Skeletal muscle cell (primary cell): ENCODE measurements around the gene PIM2.
A peak's percentile ranks its signal among the peaks of the same experiment; 100 is the strongest.

ENCODE experiments used
- DNase-seq: peaks from one replicate; pipeline ENCODE4 v3.0.0-alpha.2; 2010; ENCODE audit warnings: low read depth
- H3K4me3 ChIP-seq: 2 replicates; pipeline ENCODE4 v1.5.1; 2011; ENCODE audit warnings: low read depth, mild to moderate bottlenecking, control low read depth, low read length, moderate library complexity

PIM2 gene

DNA sequence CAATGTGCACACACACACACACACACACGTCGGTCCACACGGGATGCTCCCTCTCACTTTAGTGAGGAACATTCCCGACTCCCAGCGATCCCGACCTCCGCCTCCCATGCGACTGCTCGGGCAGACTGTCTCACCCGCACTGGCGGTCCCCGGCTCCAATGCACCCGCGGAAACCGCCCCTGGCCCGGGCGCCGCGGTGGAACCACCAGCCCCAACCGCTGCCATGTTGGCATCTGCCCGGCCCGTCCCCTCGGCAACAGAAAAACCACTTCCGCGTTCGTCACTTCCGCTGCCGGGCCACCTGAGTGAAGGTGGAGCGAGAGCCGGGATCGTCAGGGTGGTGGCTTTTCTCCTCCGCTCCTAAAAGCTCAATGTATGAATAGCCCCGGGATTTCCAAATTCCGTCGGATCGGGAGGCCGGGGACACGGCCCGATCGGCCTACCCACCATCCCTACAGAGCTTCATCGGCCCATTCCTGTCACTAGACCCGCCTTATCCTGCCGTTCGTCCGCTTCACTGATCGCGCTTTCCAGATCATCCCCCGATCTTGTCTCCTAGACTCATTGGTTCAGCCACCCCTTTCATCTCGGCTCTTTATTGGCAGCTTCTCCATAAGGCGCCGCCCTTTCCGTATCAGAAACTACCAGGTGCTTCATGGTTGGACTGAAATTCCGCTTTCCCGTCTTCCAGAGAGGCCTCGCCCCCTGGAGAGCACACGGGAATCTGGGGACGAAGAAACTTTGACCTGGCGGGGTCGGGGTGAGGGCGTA is 7.2 kb downstream of the PIM2 start, which contains the start of gene SLC35A2:
Gene SLC35A2 (minus strand): TSS at position 235 of the 771 bp plus-strand sequence. CDS start 10 bp downstream, at position 225.
- no peak for DNase-seq
- peak within 1 kb of the TSS; percentile 76 for H3K4me3 ChIP-seq

DNA sequence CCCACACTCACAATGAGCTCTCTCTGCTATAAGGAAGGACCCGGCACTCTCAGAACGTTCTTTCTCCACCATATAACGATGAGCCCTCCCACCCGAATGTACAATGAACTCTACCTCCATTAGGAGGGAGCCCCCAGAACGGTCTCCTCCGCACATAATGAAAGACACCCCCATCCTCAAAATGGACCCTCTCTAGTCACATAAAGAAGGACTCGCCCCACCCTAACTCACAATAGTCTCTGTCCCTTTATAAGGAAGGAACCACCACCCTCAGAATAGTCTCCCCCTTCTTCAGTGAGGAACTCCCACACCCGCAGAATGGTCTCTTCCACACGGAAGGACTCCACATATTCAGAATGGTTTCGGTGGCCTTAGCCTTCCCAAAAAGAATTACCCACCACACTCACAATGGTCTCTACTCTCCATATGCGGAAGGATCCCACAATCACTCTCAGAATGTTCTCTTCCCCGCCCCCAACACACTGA is 7.9 kb downstream of the PIM2 start:
- H3K4me3 ChIP-seq = peak overlapping the region; percentile 76
- no peak for DNase-seq

DNA sequence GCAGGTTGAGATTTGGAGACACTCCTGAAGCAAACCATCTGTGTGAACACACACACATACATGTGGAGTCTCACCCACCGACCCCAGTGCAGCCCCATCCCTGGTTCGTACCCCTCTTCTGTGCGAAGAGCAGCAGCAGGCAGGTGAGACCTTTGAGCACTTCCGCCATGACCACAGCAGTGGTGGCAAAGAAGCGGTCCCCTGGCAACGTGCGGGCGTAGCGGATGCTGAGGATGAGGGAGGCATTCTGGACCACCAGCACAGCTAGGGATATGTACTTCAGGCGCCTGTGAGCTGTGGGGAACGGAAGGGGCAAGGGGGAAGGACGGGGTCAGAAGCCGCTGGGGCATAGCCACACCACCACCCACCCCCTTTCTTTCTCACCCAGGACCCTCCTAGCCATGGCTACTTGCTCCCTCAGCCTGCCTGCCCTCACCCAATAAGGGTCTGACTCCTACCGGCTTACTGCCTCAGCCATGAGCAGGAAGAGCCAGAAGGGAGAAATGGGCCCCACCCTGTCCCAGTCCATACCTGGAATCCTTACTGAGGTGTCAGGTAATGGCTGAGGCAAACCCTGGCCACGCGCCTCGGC is 9.0 kb downstream of the PIM2 start:
- no peak for DNase-seq
- H3K4me3 ChIP-seq = peak overlapping the region; percentile 76

DNA sequence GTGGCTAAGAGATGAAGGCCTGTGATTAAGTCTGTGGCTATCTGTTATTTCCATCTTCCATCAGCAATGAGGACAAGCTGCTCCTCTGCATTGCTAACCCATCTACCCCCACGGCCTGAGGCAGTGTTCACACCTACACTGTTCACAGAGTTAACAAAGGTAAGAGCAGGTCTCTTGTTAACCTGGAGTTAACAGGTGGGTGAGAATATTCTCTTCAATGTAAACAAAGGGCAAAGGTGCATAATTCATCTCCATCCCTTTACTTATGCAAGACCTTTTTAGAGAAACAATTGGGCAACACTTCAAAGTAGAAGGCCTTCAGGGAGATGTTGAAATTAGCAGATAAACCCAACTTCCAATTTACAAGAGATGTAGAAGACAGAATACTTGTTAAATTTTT is 10.2 kb downstream of the PIM2 start:
- DNase-seq = no peak
- no peak overlapping the region for H3K4me3 ChIP-seq

DNA sequence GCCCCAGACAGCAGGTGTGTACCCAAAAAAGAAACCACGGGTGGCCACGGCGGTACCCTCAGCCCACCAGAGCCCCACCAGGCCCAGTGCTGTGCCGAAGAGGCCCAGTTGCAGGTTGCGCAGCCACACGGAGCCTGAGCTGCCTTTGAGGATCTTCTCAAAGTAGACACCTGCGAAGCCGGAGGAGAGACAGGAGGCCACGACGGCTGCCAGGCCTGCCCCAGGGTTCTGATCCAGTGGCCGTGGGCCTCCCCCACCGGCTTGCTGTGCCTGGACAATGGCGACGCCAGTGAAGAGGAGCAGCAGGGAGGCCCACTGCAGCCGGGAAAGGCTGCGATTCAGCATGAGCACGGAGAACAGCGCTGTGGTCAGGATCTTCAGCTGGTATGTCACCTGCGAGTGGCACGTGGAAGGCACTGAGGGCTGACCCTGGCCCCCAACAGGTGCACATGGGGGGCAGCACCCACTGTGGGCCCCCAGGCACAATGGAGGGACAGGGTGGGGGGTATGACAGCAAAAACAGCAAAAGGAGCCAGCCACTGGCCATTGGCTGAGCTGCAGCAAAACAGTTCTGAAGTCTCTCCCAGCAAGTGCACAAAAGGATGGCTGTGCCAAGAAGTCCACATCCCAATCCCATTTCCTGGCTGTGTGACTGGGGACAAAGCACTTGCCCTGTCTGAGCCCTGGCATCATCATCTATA is 13.6 kb downstream of the PIM2 start:
- no peak for DNase-seq
- H3K4me3 ChIP-seq = no peak overlapping the region

DNA sequence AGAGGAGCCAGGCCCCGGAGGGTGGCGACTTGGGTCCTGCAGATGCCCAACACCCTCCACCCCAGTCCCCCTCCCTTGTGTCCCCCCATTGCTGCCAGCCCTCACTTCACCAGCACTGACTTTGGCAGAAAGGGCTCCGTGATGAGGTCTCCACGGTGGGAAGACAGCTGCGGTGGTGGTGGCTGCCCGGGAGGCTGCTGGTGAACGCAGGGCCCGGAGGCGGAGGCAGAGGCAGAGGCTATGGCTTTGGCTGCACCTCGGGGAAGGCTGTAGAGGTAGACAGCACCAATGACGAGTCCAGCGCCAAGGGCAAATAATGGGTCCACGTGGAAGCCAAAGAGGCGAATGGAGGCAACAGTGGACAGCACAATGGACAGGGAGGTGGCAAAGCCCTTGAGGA is 14.2 kb downstream of the PIM2 start:
- DNase-seq = no peak
- H3K4me3 ChIP-seq = no peak overlapping the region

DNA sequence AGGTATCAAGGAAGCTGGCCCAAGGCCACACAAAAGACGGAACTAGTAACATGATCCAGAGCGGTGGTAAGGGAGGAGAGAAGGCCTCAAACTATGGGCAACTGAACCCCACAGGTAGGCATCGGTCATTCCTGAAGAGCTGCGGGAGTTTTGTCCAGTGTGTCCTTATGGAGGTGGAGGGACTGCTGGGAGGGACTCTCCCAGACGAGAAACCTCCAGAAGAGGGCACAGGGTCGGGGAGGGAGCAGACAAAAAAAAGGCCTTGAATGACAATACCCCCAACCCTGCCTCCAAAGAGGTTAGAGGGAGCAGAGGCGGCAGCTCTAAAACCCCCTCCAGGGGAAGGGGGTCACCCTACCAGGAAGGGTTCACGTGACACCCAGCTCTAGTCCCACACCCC is 14.6 kb downstream of the PIM2 start:
- no peak overlapping the region for H3K4me3 ChIP-seq
- no peak for DNase-seq

DNA sequence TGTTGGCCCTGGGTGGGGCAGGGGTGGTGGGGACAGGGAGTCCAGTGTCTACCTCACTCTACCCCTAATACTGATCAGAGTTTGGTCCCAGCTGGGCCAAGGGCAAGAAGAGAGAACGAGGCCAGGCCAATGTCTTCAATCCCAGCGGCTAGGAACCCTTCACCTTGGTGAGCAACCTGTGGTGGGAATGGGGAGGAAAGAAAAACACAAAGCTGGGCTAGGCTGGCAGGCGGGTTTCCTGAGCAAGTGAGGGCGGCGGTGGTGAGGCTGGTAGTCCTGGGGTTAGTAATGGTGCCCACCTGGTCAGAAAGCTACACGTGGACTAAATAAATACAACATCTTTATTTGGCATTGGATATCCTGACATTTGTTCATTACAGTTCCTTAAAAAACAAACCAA is 15.5 kb downstream of the PIM2 start:
- H3K4me3 ChIP-seq = no peak overlapping the region
- DNase-seq = no peak

DNA sequence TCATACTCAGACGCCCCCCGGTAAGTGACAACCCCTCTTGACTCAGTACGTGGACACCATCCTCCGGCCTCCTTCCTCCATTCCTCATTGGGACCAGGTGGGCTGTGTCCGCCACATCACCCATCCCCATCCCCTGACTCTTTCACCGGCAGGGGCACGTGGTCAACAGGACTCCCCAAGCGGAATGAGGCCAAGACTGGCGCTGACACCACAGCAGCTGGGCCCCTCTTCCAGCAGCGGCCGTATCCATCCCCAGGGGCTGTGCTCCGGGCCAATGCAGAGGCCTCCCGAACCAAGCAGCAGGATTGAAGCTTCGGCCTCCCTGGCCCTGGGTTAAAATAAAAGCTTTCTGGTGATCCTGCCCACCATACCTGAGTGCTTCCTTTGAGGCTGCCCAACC is 16.0 kb downstream of the PIM2 start:
- no peak overlapping the region for H3K4me3 ChIP-seq
- DNase-seq = no peak

DNA sequence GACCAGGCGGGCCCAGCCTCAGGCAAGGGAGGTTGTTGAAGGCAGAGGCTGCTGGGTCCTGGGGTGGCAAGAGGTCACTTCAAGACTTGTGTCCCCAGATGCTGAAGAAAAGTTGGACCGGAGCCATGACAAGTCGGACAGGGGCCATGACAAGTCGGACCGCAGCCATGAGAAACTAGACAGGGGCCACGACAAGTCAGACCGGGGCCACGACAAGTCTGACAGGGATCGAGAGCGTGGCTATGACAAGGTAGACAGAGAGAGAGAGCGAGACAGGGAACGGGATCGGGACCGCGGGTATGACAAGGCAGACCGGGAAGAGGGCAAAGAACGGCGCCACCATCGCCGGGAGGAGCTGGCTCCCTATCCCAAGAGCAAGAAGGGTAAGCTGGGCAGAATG is 16.7 kb downstream of the PIM2 start:
- no peak overlapping the region for H3K4me3 ChIP-seq
- no peak for DNase-seq

DNA sequence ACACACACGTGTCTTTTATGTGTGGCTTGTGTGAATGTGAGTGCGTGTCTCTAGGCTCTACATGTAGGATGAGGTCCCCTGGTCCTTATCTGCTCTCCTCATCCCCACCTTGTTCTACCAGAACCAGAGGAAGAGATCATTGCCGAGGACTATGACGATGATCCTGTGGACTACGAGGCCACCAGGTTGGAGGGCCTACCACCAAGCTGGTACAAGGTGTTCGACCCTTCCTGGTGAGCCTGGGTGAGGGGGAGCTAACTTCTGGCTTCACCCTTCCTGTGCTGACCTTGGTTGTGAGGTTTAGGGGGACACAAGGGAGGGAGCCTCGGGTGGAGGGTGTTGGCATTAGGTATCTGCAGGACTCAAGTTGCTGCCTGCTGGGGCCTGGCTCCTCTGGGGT is 17.8 kb downstream of the PIM2 start:
- no peak for DNase-seq
- H3K4me3 ChIP-seq = no peak overlapping the region

DNA sequence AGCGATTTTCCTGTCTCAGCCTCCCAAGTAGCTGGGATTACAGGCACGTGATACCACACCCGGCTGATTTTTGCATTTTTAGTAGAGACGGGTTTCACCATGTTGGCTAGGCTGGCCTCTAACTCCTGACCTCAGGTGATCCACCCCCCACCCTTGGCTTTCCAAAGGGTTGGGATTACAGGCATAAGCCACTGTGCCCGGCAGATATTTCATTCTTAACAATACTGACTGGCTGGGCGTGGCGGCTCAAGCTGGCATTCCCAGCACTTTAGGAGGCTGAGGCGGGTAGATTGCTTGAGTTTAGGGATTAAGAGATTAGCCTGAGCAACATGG is 19.8 kb downstream of the PIM2 start:
- DNase-seq = no peak
- H3K4me3 ChIP-seq = no peak overlapping the region

DNA sequence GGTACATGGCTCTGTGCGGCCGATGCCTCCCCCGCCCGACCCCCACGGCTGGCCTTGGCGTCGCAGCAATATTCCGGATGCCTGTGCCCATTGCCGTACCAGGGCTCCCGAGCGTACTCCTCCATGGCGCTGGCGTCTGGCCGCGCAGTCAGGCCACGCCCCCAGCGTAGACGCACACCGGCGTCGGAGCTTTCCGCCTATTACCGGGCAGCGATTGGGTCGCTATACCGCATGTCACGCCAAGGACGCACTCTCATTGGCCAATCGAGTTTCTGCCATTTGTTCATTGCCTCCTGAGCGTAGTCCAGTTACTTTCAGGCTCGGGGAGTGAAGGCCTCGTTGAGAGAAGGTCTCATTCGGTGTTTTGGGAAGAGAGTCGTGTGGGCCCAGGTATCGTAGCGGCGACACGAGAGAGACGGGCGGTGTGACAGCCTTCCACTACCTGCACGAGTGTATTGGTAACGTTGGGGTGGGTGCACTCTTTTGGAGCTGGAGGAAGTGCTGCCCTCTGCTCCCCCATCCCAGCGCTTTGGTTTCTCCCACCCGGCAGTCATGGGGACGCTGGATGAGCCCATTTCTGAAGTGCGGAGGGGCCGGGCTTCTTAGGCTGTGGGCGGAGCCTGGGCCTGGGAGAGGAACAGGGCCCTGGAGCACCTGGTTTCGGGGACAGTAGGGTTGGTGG is 21.1 kb downstream of the PIM2 start, which contains the start of the genes PQBP1 and TIMM17B:
Gene PQBP1 (plus strand): TSS at position 306 of the 682 bp plus-strand sequence. CDS start 580 bp downstream, outside the sequence.
Gene TIMM17B (minus strand): TSS at position 144 of the 682 bp plus-strand sequence. CDS start 19 bp downstream, at position 125.
- DNase-seq = peak; percentile 90
- peak within 1 kb of the TSS; percentile 81 for H3K4me3 ChIP-seq

DNA sequence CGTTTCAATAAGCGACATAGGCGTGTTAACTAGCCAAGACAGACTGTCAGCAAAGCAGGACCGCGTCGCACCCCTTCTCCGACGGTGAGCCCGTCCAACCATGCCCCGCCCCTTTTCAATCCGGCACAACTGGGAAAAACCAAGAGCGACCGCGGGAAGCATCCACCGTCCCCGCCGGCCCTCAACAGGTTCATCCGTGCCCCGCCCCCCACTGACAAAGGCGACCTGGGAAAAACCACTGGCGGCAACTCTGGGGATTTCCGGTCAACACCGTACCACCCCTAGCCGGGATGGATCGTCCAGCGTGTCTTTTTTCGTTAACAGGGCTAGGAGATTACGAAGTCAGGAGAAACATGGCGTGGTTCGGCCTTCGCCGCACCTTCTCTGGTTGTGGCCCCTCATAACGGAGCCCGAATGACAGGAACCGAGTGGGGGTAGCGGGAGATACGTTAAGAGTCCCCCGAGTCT is 21.6 kb downstream of the PIM2 start:
- peak overlapping the region; percentile 81 for H3K4me3 ChIP-seq
- DNase-seq = no peak

DNA sequence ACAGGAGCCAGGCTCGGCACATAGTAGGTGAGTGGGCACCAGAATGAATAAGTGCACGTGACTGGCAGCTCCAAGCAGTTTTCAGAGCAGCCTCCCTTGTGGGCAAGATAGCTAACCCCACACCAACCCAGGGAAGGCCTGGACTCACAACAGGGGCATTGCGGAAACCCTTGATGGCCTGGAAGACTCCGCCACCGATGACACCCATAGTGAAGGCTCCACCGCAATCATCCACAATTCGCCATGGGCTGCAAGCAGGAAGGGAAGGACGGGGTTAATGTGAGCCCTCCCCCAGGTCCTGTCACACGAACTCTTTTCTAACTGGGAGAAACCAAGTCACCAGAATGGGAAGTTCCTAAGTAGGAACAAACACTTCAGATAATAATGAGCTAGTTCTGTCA is 22.2 kb downstream of the PIM2 start:
- DNase-seq = no peak
- peak overlapping the region; percentile 81 for H3K4me3 ChIP-seq

DNA sequence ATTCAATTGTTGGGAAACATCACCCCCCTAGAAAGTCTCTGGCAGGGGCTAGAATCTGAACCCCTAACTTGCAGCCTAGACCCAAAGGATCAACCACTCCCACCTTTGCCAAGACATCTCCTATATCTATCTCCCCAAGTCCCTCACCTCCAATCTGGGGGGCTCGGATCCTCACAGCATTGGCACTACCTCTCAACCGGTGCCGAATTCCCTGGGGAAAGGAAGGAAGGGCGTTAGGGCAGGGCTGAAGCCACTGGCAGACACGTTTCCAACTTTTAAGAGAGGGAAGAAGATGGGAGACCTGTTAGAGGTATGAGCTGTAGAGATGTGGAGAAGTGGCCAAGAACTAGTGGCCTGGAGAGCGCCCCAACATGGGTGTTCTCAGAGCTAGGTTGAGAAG is 23.9 kb downstream of the PIM2 start:
- no peak for DNase-seq

DNA sequence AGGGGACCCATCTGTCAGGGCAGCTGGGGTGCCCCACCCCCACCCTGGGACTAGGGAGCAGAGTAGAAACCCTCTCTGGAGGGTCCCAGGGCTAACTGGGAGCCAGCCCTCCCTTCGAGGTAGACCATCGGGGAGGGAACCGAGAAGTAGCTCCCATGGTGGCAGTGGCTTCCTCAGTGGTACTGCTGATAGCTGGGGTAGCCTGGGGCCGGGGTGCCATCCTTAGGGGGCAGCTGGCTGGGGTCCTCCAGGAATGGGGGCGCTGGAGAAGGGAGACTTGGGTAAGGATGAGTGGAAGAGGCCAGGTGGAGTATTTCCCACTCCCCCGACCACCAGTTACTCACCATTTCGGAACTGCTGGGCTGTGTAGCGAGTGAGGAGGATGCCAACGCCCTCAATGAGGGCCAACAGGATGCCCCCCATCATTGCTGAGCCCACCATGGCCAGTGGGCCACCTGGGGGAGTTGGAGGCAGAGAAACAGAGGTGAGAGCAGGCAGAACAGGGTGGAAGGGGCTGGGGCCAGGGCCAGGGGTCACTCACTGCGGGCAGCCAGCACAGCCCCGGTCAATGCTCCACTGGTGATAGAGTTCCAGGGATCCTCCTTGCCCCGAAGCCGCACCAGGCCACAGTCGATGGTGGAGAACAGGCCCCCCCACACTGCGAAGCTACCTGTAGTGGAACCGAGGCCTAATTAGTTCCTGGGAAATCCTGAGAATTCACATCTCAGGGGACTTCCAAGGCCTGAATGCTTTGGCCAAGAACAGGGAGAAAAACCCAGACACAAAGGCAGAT is 25.1 kb downstream of the PIM2 start:
- DNase-seq = no peak

More for the DNA sequence above, 23.9 kb downstream of the PIM2 start:
- no peak overlapping the region for H3K4me3 ChIP-seq

DNA sequence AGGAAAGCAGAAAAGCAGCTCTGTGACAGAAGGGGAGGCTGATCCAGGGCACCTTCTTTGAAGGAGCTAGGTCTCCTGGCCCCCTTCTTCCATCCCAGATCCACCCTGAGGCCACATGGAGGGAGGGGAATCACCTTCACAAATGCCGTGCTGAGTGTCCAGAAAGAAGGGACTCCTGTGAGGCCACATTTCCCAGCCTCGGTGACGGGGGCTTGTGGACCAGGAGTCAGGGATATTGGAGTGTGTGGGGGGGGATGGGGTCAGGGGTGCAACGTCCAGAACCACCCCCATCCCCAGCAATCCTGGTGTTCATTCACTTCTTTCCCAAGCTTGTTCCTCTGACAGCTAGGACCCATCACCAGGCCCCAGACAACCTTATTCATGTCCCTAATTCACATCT is 25.9 kb downstream of the PIM2 start:
- no peak for DNase-seq
- H3K4me3 ChIP-seq = no peak overlapping the region

More for the DNA sequence above, 25.1 kb downstream of the PIM2 start:
- H3K4me3 ChIP-seq = no peak overlapping the region
